ENCODE measurements around the gene TRAF3. TPM values are rescaled to one million over a fixed set of nuclear protein-coding genes. Genes with fewer than 3 reads are reported as not detected.

The TRAF3 gene
- polyA plus RNA-seq, 1 of the 3 experiments (the other 2 are of a cell fraction), result 17.9 TPM

GRCh38 chr14:102947321-102948103 is 170.3 kb downstream of the TRAF3 start:
- no peak overlapping the region for H3K4me2 ChIP-seq
- H3F3A ChIP-seq (replicated peaks; ENCODE audit: insufficient read depth), result no peaks in the 10 kb centered on the region
- 92% methylated on average over 27 of the region's 27 CpGs for WGBS (ENCODE audit: low lambda C conversion rate)
- no peaks in the 10 kb centered on the region for H3K79me2 ChIP-seq (ENCODE audit: insufficient read depth)
- no peaks in the 10 kb centered on the region for H3K9me3 ChIP-seq
- H4K20me1 ChIP-seq (ENCODE audit: insufficient read depth), result no peaks in the 10 kb centered on the region
- H3K9me2 ChIP-seq, result no peaks in the 10 kb centered on the region
- no peak overlapping the region for H2AFZ ChIP-seq (ENCODE audit: low read depth)
- peaks cover 0 to 3% of the 10 kb centered on the region in 2 experiments; a peak in 1 of 4 replicates for H3K4me1 ChIP-seq (ENCODE audit: control insufficient read depth in 1 of 2, insufficient read depth in 2 of 2, low read depth in 1 of 2, low read length in 1 of 2)
- no peak overlapping the region for H3K27ac ChIP-seq (ENCODE audit: low read depth in 2 of 2, low read length in 1 of 2)
- DNase-seq, result no peak
- CTCF ChIA-PET, result no interaction called here
- H3K9ac ChIP-seq, result no peak overlapping the region
- no peak for TF ChIP-seq RFX5 (IDR thresholded peaks at IDR 0.05; ENCODE audit: low read length)
- TF ChIP-seq RAD21 (IDR thresholded peaks at IDR 0.05; ENCODE audit: low read length), result no peak
- no peak for TF ChIP-seq SIN3A (IDR thresholded peaks at IDR 0.05; ENCODE audit: borderline replicate concordance, low read depth, low read length)
- TF ChIP-seq, protein P1, sequence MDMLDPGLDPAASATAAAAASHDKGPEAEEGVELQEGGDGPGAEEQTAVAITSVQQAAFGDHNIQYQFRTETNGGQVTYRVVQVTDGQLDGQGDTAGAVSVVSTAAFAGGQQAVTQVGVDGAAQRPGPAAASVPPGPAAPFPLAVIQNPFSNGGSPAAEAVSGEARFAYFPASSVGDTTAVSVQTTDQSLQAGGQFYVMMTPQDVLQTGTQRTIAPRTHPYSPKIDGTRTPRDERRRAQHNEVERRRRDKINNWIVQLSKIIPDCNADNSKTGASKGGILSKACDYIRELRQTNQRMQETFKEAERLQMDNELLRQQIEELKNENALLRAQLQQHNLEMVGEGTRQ (IDR thresholded peaks at IDR 0.05; ENCODE audit: borderline replicate concordance, low read depth, low read length), result no peak
- no peak for TF ChIP-seq MEF2A (IDR thresholded peaks at IDR 0.05; ENCODE audit: borderline replicate concordance, low read depth)
- TF ChIP-seq, protein P2, sequence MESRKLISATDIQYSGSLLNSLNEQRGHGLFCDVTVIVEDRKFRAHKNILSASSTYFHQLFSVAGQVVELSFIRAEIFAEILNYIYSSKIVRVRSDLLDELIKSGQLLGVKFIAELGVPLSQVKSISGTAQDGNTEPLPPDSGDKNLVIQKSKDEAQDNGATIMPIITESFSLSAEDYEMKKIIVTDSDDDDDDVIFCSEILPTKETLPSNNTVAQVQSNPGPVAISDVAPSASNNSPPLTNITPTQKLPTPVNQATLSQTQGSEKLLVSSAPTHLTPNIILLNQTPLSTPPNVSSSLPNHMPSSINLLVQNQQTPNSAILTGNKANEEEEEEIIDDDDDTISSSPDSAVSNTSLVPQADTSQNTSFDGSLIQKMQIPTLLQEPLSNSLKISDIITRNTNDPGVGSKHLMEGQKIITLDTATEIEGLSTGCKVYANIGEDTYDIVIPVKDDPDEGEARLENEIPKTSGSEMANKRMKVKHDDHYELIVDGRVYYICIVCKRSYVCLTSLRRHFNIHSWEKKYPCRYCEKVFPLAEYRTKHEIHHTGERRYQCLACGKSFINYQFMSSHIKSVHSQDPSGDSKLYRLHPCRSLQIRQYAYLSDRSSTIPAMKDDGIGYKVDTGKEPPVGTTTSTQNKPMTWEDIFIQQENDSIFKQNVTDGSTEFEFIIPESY (IDR thresholded peaks at IDR 0.05; ENCODE audit: borderline replicate concordance, low read depth), result no peak
- no peak for TF ChIP-seq RXRA (IDR thresholded peaks at IDR 0.05; ENCODE audit: borderline replicate concordance, low read depth)
- TF ChIP-seq EP300 (IDR thresholded peaks at IDR 0.05; ENCODE audit: borderline replicate concordance in 1 of 2, low read depth in 1 of 2, low read length in 1 of 2), result no peak
- POLR2A ChIA-PET, result no interaction called here
- no peaks in the 10 kb centered on the region for H3K27me3 ChIP-seq (ENCODE audit: insufficient read depth)
- peaks cover 45 to 85% of the 10 kb centered on the region in 2 experiments for H3K36me3 ChIP-seq (replicated peaks in 1 of 2; ENCODE audit: control insufficient read depth in 1 of 2, insufficient read depth in 2 of 2, low read length in 1 of 2)
- no peak overlapping the region for H3K4me3 ChIP-seq (ENCODE audit: low read depth in 2 of 2, low read length in 1 of 2)

DNA sequence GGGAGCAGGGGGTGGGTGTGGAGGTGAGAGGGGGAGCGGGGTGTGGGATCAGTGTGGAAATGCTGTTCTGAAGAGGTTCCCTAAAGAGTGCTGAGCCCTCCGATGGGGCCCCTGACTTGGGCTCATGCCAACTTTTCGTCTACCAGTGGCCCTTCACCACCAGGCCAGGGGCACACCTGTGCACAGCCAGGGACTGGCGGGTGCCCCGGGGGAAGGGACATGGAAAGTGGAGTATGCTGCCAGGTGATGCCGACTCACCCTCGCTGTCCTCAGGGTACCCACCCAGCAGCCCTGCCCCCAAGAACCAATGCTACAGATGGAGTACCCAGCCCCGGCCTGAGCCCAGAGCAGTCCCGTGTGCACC is 171.4 kb downstream of the TRAF3 start:
- 89% methylated on average over 3 of the region's 9 CpGs for WGBS (ENCODE audit: low lambda C conversion rate)
- ChIA-PET POLR2A (no interaction called here), CTCF (no interaction called here)
- H4K20me1 ChIP-seq (ENCODE audit: insufficient read depth), result no peaks in the 10 kb centered on the region
- H3K79me2 ChIP-seq (ENCODE audit: insufficient read depth), result no peaks in the 10 kb centered on the region
- H3K4me2 ChIP-seq, result no peak overlapping the region
- no peaks in the 10 kb centered on the region for H3K9me3 ChIP-seq
- no peaks in the 10 kb centered on the region for H3K9me2 ChIP-seq
- no peak overlapping the region for H2AFZ ChIP-seq (ENCODE audit: low read depth)
- TF ChIP-seq, protein P3, sequence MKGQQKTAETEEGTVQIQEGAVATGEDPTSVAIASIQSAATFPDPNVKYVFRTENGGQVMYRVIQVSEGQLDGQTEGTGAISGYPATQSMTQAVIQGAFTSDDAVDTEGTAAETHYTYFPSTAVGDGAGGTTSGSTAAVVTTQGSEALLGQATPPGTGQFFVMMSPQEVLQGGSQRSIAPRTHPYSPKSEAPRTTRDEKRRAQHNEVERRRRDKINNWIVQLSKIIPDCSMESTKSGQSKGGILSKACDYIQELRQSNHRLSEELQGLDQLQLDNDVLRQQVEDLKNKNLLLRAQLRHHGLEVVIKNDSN (IDR thresholded peaks at IDR 0.05; ENCODE audit: borderline replicate concordance, low read depth), result no peak
- TF ChIP-seq RXRA (IDR thresholded peaks at IDR 0.05; ENCODE audit: borderline replicate concordance, low read depth), result no peak
- TF ChIP-seq GATA2 (CRISPR knock-in tag; IDR thresholded peaks at IDR 0.05), result no peak
- no peak for TF ChIP-seq JUND (IDR thresholded peaks at IDR 0.05)
- TF ChIP-seq TEAD4 (IDR thresholded peaks at IDR 0.05; ENCODE audit: borderline replicate concordance, insufficient read depth), result no peak
- no peak for TF ChIP-seq ELF1 (IDR thresholded peaks at IDR 0.05)
- no peak for TF ChIP-seq POLR2AphosphoS5 (IDR thresholded peaks at IDR 0.05; ENCODE audit: low read depth, low read length)
- TF ChIP-seq RAD21 (IDR thresholded peaks at IDR 0.05; ENCODE audit: low read length), result no peak
- TF ChIP-seq, protein P2 (IDR thresholded peaks at IDR 0.05; ENCODE audit: borderline replicate concordance, low read depth), result no peak
- no peak for TF ChIP-seq FOXJ3 (CRISPR knock-in tag; IDR thresholded peaks at IDR 0.05)
- TF ChIP-seq FOSL2 (IDR thresholded peaks at IDR 0.05; ENCODE audit: borderline replicate concordance, low read depth), result no peak
- TF ChIP-seq, protein P4, sequence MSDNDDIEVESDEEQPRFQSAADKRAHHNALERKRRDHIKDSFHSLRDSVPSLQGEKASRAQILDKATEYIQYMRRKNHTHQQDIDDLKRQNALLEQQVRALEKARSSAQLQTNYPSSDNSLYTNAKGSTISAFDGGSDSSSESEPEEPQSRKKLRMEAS (IDR thresholded peaks at IDR 0.05; ENCODE audit: low read depth), result no peak
- no peak overlapping the region for H3K9ac ChIP-seq
- H3F3A ChIP-seq (replicated peaks; ENCODE audit: insufficient read depth), result no peaks in the 10 kb centered on the region
- peaks cover 0 to 3% of the 10 kb centered on the region in 2 experiments; a peak in 1 of 4 replicates for H3K4me1 ChIP-seq (ENCODE audit: control insufficient read depth in 1 of 2, insufficient read depth in 2 of 2, low read depth in 1 of 2, low read length in 1 of 2)
- H3K27ac ChIP-seq (ENCODE audit: low read depth in 2 of 2, low read length in 1 of 2), result no peak overlapping the region
- H3K4me3 ChIP-seq (ENCODE audit: low read depth in 2 of 2, low read length in 1 of 2), result no peak overlapping the region
- DNase-seq, result no peak
- no peaks in the 10 kb centered on the region for H3K27me3 ChIP-seq (ENCODE audit: insufficient read depth)
- peaks cover 46 to 88% of the 10 kb centered on the region in 2 experiments for H3K36me3 ChIP-seq (replicated peaks in 1 of 2; ENCODE audit: control insufficient read depth in 1 of 2, insufficient read depth in 2 of 2, low read length in 1 of 2)

Data from SK-N-SH (cell line).